Measurements from ENCODE around the gene HTR2A.

The HTR2A gene

GRCh38 chr13:46855664-46856063 lies 41.2 kb downstream of the HTR2A start:
- no peaks in the 10 kb centered on the region for H3K79me2 ChIP-seq (ENCODE audit: insufficient read depth, low read length)
- H3K4me2 ChIP-seq (ENCODE audit: low read depth, low read length, poor library complexity, severe bottlenecking), result no peak overlapping the region
- no peak overlapping the region for H2AFZ ChIP-seq (ENCODE audit: low read depth, low read length, severe bottlenecking)
- H3F3A ChIP-seq (ENCODE audit: insufficient read depth), result no peaks in the 10 kb centered on the region
- H3K27ac ChIP-seq (ENCODE audit: low read depth, low read length), result no peak overlapping the region
- H3K9ac ChIP-seq (ENCODE audit: low read length), result no peak overlapping the region
- H3K27me3 ChIP-seq (ENCODE audit: low read length), result no peaks in the 10 kb centered on the region
- no peaks in the 10 kb centered on the region for H3K9me3 ChIP-seq (ENCODE audit: insufficient read depth, low read length)
- no peaks in the 10 kb centered on the region for H3K9me2 ChIP-seq (replicated peaks; ENCODE audit: insufficient read depth, low read length)
- H4K20me1 ChIP-seq (ENCODE audit: low read depth, low read length), result no peaks in the 10 kb centered on the region
- TF ChIP-seq CTCF (IDR thresholded peaks at IDR 0.05; ENCODE audit: insufficient read depth, low read length, poor library complexity, severe bottlenecking) (no peak), EZH2phosphoT487 (conservative IDR thresholded peaks at IDR 0.05; ENCODE audit: low read length) (no peak)
- no peaks in the 10 kb centered on the region for H3K36me3 ChIP-seq (ENCODE audit: low read length)
- H3K4me3 ChIP-seq (ENCODE audit: insufficient read depth, low read length, poor library complexity, severe bottlenecking), result no peak overlapping the region

DNA sequence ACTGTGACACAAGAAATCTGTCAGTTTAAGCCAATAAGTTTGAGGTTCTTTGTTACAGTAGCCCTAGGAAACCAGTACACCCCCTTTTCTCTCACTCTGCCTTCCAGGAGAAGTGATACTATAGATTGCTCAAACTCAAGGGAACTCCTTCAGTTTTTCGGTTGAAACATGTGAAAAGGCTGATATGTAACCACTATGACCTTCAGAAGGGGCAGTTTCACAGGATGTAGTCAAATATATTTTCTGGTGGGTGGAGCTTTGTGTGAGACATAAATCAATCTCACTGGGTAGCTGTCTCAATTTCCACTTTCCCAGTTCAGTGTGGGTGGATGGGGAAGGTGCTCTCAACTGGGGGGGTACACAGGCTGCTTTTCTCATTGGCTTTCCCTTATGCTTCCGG lies 41.7 kb downstream of the HTR2A start:
- TF ChIP-seq CTCF (IDR thresholded peaks at IDR 0.05; ENCODE audit: insufficient read depth, low read length, poor library complexity, severe bottlenecking) (no peak), EZH2phosphoT487 (conservative IDR thresholded peaks at IDR 0.05; ENCODE audit: low read length) (no peak)
- Histone ChIP-seq H3K27ac (ENCODE audit: low read depth, low read length) (no peak overlapping the region), H3K9me2 (replicated peaks; ENCODE audit: insufficient read depth, low read length) (no peaks in the 10 kb centered on the region), H3K27me3 (ENCODE audit: low read length) (no peaks in the 10 kb centered on the region), H2AFZ (ENCODE audit: low read depth, low read length, severe bottlenecking) (no peak overlapping the region), H3K9me3 (ENCODE audit: insufficient read depth, low read length) (no peaks in the 10 kb centered on the region), H3K4me3 (ENCODE audit: insufficient read depth, low read length, poor library complexity, severe bottlenecking) (no peak overlapping the region), H3K36me3 (ENCODE audit: low read length) (no peaks in the 10 kb centered on the region), H3F3A (ENCODE audit: insufficient read depth) (no peaks in the 10 kb centered on the region), H3K79me2 (ENCODE audit: insufficient read depth, low read length) (no peaks in the 10 kb centered on the region), H3K4me2 (ENCODE audit: low read depth, low read length, poor library complexity, severe bottlenecking) (no peak overlapping the region), H4K20me1 (ENCODE audit: low read depth, low read length) (no peaks in the 10 kb centered on the region), H3K9ac (ENCODE audit: low read length) (no peak overlapping the region)

GRCh38 chr13:46852168-46852567 lies 44.7 kb downstream of the HTR2A start:
- H3F3A ChIP-seq (ENCODE audit: insufficient read depth), result no peaks in the 10 kb centered on the region
- no peak overlapping the region for H3K4me2 ChIP-seq (ENCODE audit: low read depth, low read length, poor library complexity, severe bottlenecking)
- H3K9me3 ChIP-seq (ENCODE audit: insufficient read depth, low read length), result no peaks in the 10 kb centered on the region
- TF ChIP-seq EZH2phosphoT487 (conservative IDR thresholded peaks at IDR 0.05; ENCODE audit: low read length) (no peak), CTCF (IDR thresholded peaks at IDR 0.05; ENCODE audit: insufficient read depth, low read length, poor library complexity, severe bottlenecking) (no peak)
- H2AFZ ChIP-seq (ENCODE audit: low read depth, low read length, severe bottlenecking), result no peak overlapping the region
- no peaks in the 10 kb centered on the region for H4K20me1 ChIP-seq (ENCODE audit: low read depth, low read length)
- H3K27me3 ChIP-seq (ENCODE audit: low read length), result no peaks in the 10 kb centered on the region
- H3K79me2 ChIP-seq (ENCODE audit: insufficient read depth, low read length), result no peaks in the 10 kb centered on the region
- no peak overlapping the region for H3K9ac ChIP-seq (ENCODE audit: low read length)
- no peak overlapping the region for H3K4me3 ChIP-seq (ENCODE audit: insufficient read depth, low read length, poor library complexity, severe bottlenecking)
- H3K9me2 ChIP-seq (replicated peaks; ENCODE audit: insufficient read depth, low read length), result no peaks in the 10 kb centered on the region
- H3K36me3 ChIP-seq (ENCODE audit: low read length), result no peaks in the 10 kb centered on the region
- H3K27ac ChIP-seq (ENCODE audit: low read depth, low read length), result no peak overlapping the region

GRCh38 chr13:46850214-46850613 lies 46.6 kb downstream of the HTR2A start:
- no peaks in the 10 kb centered on the region for H3K79me2 ChIP-seq (ENCODE audit: insufficient read depth, low read length)
- no peak overlapping the region for H3K4me2 ChIP-seq (ENCODE audit: low read depth, low read length, poor library complexity, severe bottlenecking)
- H4K20me1 ChIP-seq (ENCODE audit: low read depth, low read length), result no peaks in the 10 kb centered on the region
- no peaks in the 10 kb centered on the region for H3F3A ChIP-seq (ENCODE audit: insufficient read depth)
- TF ChIP-seq EZH2phosphoT487 (conservative IDR thresholded peaks at IDR 0.05; ENCODE audit: low read length) (no peak), CTCF (IDR thresholded peaks at IDR 0.05; ENCODE audit: insufficient read depth, low read length, poor library complexity, severe bottlenecking) (no peak)
- H2AFZ ChIP-seq (ENCODE audit: low read depth, low read length, severe bottlenecking), result no peak overlapping the region
- no peak overlapping the region for H3K4me3 ChIP-seq (ENCODE audit: insufficient read depth, low read length, poor library complexity, severe bottlenecking)
- no peak overlapping the region for H3K9ac ChIP-seq (ENCODE audit: low read length)
- H3K27ac ChIP-seq (ENCODE audit: low read depth, low read length), result no peak overlapping the region
- H3K36me3 ChIP-seq (ENCODE audit: low read length), result no peaks in the 10 kb centered on the region
- H3K9me3 ChIP-seq (ENCODE audit: insufficient read depth, low read length), result no peaks in the 10 kb centered on the region
- no peaks in the 10 kb centered on the region for H3K27me3 ChIP-seq (ENCODE audit: low read length)
- no peaks in the 10 kb centered on the region for H3K9me2 ChIP-seq (replicated peaks; ENCODE audit: insufficient read depth, low read length)

All from SU-DHL-6 (cell line).